ENCODE measurements around the gene MYBPC2.

GRCh38 chr19:50467566-50467965 lies 34.9 kb downstream of the MYBPC2 start:
- TF ChIP-seq SUZ12 (IDR thresholded peaks at IDR 0.05; ENCODE audit: extremely low read depth, insufficient read depth, insufficient read length) (no peak), YY1 (IDR thresholded peaks at IDR 0.05; ENCODE audit: insufficient read depth, insufficient read length) (no peak)

Data from NT2/D1 (cell line).